Kidney (tissue), 22 donors: ENCODE measurements around the gene CDCA8. TPM values are rescaled to one million over a fixed set of nuclear protein-coding genes. Genes with fewer than 3 reads are reported as not detected.
A peak's percentile ranks its signal among the peaks of the same experiment; 100 is the strongest.

ENCODE experiments used
- DNase-seq, 5 donors: peaks; one replicate each; pipeline ENCODE4 v3.0.0-alpha.2; 2013 to 2020
- FAIRE-seq: peaks from 2 replicates; lab custom pipeline; 2012; peaks lifted over from hg19 to GRCh38; lab: Jason Lieb, UNC
- H3K27ac ChIP-seq, 2 donors: one replicate each; pipeline ENCODE4 v1.7.0; 2013; ENCODE audit warnings: low read depth in 2 of 2, low read length in 2 of 2, inconsistent platforms in 1 of 2
- H3K27me3 ChIP-seq: one replicate; pipeline ENCODE4 v1.7.1; 2013; ENCODE audit warnings: low read length, inconsistent platforms; ENCODE audit not compliant: control insufficient read depth, insufficient read depth
- H3K36me3 ChIP-seq, 3 donors: one replicate each; pipeline versions ENCODE4 v1.7.0 to v1.7.1; 2013; ENCODE audit warnings: low read length in 3 of 3, control low read depth in 1 of 3, inconsistent platforms in 1 of 3; ENCODE audit not compliant: insufficient read depth in 3 of 3, control insufficient read depth in 2 of 3
- H3K4me1 ChIP-seq, 3 donors: one replicate each; pipeline versions ENCODE4 v1.7.0 to v1.7.1; 2013; ENCODE audit warnings: low read length in 3 of 3, inconsistent platforms in 1 of 3, low read depth in 1 of 3; ENCODE audit not compliant: control insufficient read depth in 2 of 3, insufficient read depth in 2 of 3
- H3K4me3 ChIP-seq, 3 donors: one replicate each; pipeline versions ENCODE4 v1.7.0 to v1.8.1; 2013; ENCODE audit warnings: low read length in 3 of 3, control low read depth in 1 of 3, inconsistent platforms in 1 of 3
- H3K9ac ChIP-seq, 3 donors: one replicate each; pipeline versions ENCODE4 v1.7.0 to v1.7.1; 2013; ENCODE audit warnings: low read length in 3 of 3, control low read depth in 1 of 3, inconsistent platforms in 1 of 3
- H3K9me3 ChIP-seq, 3 donors: one replicate each; pipeline versions ENCODE4 v1.7.0 to v1.7.1; 2013; ENCODE audit warnings: low read length in 3 of 3, control low read depth in 1 of 3, inconsistent platforms in 1 of 3; ENCODE audit not compliant: control insufficient read depth in 2 of 3, insufficient read depth in 1 of 3
- CTCF ChIP-seq: IDR thresholded peaks from 3 replicates; pipeline ENCODE4 v1.5.1; 2012; ENCODE audit warnings: mild to moderate bottlenecking, moderate library complexity, borderline replicate concordance; ENCODE audit not compliant: insufficient read depth; ENCODE audit errors: extremely low read depth
- intact Hi-C: fragments of 100-400 bp; cut with DNase I; formaldehyde crosslinking; loops from one replicate; pipeline ENCODE4 v1.11.1; 2022
- long read RNA-seq, 10 donors: library from polyadenylated mRNA in 1 of 10; unstranded in 1 of 10; transcript quantifications; one replicate each; pipeline ENCODE4 v2.0.0 and lab custom pipeline, GENCODE V29; 2021 to 2026
- polyA plus RNA-seq: library from polyadenylated mRNA; stranded (reverse); fragments of 350-450 nt; fragmentation: Illumina TruSeq; extraction: RNeasy Lipid Tissue Mini Kit (QIAGEN cat#74804); gene quantifications from one replicate; pipeline ENCODE4 v1.2.3, GENCODE V29; 2014; ENCODE audit warnings: low read depth, low replicate concordance; ENCODE audit not compliant: insufficient read depth
- total RNA-seq: library from RNA; stranded (reverse); fragmentation: NEBNext Ultra II Directional; extraction: Animal tissue kit (Norgen Biotek cat#: 25700); gene quantifications from one replicate; pipeline ENCODE4 v1.2.1, GENCODE V29; 2021
- donor health status: control.
- donor health status: control.
- donor health status: control.
- donor health status: control.
- donor health status: control.
- donor health status: DM: yes; HTN: yes; CAD: no.
- donor health status: Normal renal cell carcinoma (clear cell type).

CDCA8 gene
- total RNA-seq (1.0 TPM), polyA plus RNA-seq (0.71 TPM)
- long read RNA-seq, donor 1, partial matches to known transcripts: 23 of 23 reads
- long read RNA-seq, donor 1, other reads (novel, unspliced or antisense): 0 of 23 reads
- long read RNA-seq, donor 2, partial matches to known transcripts: 0 of 2 reads
- long read RNA-seq, donor 2, other reads (novel, unspliced or antisense): 0 of 2 reads
- long read RNA-seq, donor 3, partial matches to known transcripts: 0 of 2 reads
- long read RNA-seq, donor 3, other reads (novel, unspliced or antisense): 0 of 2 reads
- long read RNA-seq, donor 4, partial matches to known transcripts: 0 of 5 reads
- long read RNA-seq, donor 4, other reads (novel, unspliced or antisense): 0 of 5 reads
- long read RNA-seq, donor 5, partial matches to known transcripts: 0 of 1 reads
- long read RNA-seq, donor 5, other reads (novel, unspliced or antisense): 0 of 1 reads
- long read RNA-seq, donor 6, partial matches to known transcripts: 0 of 1 reads
- long read RNA-seq, donor 6, other reads (novel, unspliced or antisense): 0 of 1 reads
- long read RNA-seq, donor 7, partial matches to known transcripts: 0 of 2 reads
- long read RNA-seq, donor 7, other reads (novel, unspliced or antisense): 0 of 2 reads
- long read RNA-seq, donor 8, partial matches to known transcripts: 0 of 1 reads
- long read RNA-seq, donor 8, other reads (novel, unspliced or antisense): 0 of 1 reads
- long read RNA-seq, donor 9, partial matches to known transcripts: 0 of 2 reads
- long read RNA-seq, donor 9, other reads (novel, unspliced or antisense): 0 of 2 reads
- long read RNA-seq, donor 10, partial matches to known transcripts: 0 of 3 reads
- long read RNA-seq, donor 10, other reads (novel, unspliced or antisense): 0 of 3 reads

- TF ChIP-seq CTCF: peak; percentile 67
- intact Hi-C loops: no loop called here
- Histone ChIP-seq H3K9me3 (no peaks in the 10 kb centered on the region), H3K9ac (peak within 1 kb of the TSS; percentile 68 to 78 (median 78)), H3K36me3 (no peaks in the 10 kb centered on the region), H3K27me3 (no peaks in the 10 kb centered on the region), H3K4me3 (peak within 1 kb of the TSS; percentile 79 to 94 (median 93)), H3K27ac (peak within 1 kb of the TSS in 1 of 2 donors; percentile 51), H3K4me1 (peaks cover 0 to 22% (median 16%) of the 10 kb centered on the region in 3 donors)
- DNase-seq (peak; percentile 99), FAIRE-seq (peak; percentile 54)
Measured at GRCh38 chr1:37692078-37692833, at the start of gene CDCA8. TSS of gene CDCA8 (plus strand) at chr1:37692516. CDS start at chr1:37692691, 175 bp downstream.

GRCh38 chr1:37647281-37647680, 45.0 kb upstream of the CDCA8 start:
- FAIRE-seq (no peak), DNase-seq (no peak)
- no peaks in the 10 kb centered on the region for H3K36me3 ChIP-seq
- no peak overlapping the region for H3K4me3 ChIP-seq
- intact Hi-C loops: no loop called here
- TF ChIP-seq CTCF: no peak
- H3K27ac ChIP-seq: no peak overlapping the region
- H3K9me3 ChIP-seq: peaks cover 0 to 3% (median 0%) of the 10 kb centered on the region in 3 donors
- no peaks in the 10 kb centered on the region for H3K4me1 ChIP-seq
- no peaks in the 10 kb centered on the region for H3K27me3 ChIP-seq
- no peak overlapping the region for H3K9ac ChIP-seq

- no peaks in the 10 kb centered on the region for H3K4me1 ChIP-seq
- DNase-seq (no peak), FAIRE-seq (no peak)
- no peak overlapping the region for H3K9ac ChIP-seq
- H3K27ac ChIP-seq: no peak overlapping the region
- no peak overlapping the region for H3K4me3 ChIP-seq
- no peaks in the 10 kb centered on the region for H3K36me3 ChIP-seq
- no peaks in the 10 kb centered on the region for H3K27me3 ChIP-seq
- no peak for TF ChIP-seq CTCF
- intact Hi-C loops: no loop called here
- no peaks in the 10 kb centered on the region for H3K9me3 ChIP-seq
Measured at GRCh38 chr1:37650173-37650572, 42.1 kb upstream of the CDCA8 start.
